G401.6 (cell line): ENCODE results near the gene LRCOL1.

Source experiments
- FAIRE-seq: peaks from 2 replicates; lab custom pipeline; 2012; peaks lifted over from hg19 to GRCh38; lab: Jason Lieb, UNC

Gene LRCOL1

DNA sequence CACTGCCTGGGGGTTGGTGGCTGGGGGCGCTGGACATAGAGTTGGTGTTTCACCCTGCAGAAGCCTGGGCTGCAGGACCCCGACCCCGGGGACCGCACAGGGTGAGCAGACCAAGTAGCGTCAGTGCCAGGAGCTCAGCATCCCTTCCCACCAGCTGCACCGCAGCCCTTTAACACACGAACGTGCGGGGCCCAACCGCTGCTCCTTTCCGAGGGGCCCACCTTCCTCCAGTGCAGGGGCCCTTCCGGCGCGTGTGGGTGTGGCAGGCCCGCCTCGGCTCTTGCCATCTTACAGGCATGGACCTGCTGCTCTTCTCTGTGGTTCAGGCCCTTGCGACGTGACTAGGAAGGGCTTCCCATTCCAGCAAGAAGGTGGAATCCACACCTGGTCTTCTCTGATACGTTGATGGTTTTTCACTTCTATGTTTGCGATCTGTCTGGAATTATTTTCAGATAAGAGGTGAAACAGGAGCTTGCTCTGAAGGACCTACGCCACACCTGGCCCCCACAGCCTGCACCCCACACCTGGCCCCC, 47.8 kb downstream of the LRCOL1 start:
- FAIRE-seq: no peak

- FAIRE-seq: no peak
Measured at GRCh38 chr12:132561427-132562156, 48.8 kb downstream of the LRCOL1 start.

DNA sequence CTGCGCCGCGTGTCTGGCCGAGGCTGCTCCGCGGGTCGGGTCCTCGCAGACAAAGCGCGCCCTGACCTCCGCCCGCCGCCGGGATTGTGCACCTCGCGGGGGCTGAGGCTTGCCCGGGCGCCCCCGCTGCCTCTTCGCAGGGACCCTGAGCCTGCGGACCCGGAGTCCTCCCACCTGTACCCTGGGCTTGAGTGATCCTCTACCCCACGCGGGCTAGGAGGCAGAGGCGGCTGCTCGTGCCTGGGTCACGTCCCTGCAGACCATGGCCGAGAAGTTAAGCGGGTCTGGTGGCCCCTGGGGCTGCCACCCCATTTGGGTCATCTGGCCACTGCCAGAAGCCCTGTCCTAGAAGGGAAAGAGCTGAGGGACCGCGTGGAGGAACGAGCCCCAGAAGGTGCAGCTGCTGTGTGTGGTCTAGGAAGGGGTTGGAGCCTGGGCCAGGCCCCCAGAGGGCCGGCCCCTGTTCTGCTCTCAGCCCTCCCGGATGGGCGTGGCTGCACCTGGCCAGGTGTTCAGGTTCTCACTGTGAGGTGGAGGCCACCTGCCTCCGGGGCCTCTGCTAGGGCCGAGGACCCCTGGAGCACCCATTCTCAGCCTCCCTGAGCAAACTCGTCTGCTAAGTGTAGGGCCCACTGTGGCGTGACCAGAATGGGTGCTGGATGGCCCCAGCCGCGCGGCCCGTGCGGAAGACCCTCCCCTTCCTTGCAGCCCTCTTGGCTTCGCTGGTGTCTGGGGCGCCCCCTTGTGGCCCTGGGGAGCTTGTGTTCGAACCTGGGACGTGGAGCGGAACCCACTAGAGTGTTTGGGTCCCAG, 49.6 kb downstream of the LRCOL1 start:
- no peak for FAIRE-seq

- FAIRE-seq: no peak
Measured at GRCh38 chr12:132560364-132560613, 50.1 kb downstream of the LRCOL1 start.

DNA sequence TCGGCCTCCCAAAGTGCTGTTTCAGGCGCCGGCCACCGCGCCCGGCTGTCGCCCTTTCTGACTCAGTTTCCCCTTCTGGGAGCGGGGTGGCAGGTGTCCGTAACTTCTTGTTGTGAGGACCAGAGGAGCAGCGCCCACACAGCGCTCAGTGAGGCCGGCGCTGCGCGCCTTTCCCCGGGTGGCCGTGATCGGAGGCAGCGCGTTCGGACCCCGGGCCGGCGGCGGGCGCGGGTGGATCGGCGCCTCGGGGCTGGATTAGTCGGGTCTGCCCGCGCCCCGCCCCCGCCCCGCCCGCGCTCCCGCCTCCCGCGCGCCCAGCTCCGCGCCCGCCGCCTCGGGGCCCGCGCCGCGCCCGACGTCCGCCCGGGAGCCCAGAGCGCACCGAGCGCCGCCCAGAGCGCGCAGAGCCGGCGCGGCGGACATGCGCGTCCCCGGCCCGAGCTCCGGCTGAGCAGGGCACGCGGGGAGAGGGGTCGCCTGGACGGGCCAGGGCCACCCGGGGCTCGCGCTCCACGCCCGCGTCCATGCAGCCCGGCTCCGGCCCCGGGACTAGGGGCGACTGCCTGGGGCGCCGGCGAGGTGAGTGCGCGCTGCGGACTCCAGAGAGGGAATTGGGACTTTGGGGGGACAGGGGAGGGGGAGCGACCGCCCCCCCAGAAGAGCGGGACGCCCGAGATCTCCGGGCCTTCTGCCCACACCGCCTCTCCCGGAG, 50.6 kb downstream of the LRCOL1 start:
- no peak for FAIRE-seq

DNA sequence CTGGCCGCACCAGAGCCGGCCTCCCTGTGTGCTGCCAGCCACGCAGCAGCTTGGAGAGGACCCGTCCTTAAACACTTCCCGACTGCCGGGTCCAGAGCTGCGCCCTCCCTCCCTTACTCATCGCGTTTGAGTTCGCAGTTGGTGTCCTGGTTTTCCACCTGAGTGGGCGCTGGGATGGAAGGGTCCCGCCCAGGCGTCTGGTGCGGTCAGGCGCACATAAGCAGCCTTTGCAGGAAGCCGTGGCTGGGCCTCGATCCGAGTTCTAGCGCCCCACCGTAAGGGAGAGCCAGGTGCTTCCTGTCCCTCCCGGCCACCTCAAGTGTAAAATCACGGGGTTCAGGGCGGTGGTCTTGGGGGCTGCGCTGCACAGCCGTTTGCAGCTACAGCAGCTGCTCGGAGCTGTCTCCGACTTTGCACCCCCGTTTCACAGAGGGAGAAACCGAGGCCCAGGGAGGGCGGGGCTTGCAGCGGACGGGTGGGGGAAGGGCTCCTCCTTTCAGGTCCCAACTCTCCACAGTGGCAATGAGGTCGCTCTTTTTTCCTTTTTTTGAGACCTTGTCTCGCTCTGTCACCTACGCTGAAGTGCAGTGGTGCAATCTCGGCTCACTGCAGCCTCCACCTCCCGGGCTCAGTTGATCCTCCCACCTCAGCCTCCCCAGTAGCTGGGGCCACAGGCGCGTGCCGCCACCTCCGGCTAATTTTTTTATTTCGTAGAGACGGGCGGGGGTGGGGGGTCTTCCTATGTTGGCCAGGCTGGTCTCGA, 51.3 kb downstream of the LRCOL1 start:
- no peak for FAIRE-seq

DNA sequence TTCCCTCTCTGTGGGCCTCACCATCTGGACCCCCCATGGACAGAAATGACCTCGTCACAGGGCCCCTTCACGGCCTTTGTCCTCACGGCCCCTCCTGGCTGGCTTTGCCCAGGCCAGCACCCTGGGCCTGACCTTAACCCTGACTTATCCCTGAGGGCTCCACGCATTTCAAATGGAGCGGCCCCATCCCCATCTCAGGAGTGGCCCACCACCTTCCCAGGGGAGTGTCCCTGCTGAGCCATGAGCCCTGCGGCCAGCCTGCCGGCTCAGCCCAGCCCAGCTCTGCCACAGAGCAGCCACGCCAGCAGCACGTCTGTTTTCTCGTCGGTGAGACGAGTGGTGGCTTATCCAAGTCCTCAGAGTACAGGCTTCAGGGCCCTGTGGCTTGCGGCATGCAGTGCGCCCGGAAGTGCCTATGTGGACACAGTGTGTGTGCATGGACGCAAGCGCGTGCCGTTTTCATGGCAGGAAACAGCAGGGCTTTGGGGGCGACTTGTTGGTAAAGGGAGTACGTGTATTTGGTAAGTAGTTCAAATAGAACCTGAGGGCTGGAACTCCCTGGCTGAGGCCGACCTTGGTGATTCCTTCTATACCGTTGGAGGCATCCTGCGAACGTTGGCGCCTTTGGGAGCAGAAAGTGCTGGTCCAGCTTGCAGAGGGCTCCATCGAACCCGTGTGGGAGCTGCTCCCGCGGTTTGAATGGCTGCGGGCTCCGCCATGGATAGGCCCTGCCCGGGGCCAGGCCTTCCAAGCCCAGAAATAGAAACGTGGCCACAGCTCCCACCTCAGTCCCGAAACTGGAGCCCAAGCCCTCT, 52.1 kb downstream of the LRCOL1 start:
- no peak for FAIRE-seq

DNA sequence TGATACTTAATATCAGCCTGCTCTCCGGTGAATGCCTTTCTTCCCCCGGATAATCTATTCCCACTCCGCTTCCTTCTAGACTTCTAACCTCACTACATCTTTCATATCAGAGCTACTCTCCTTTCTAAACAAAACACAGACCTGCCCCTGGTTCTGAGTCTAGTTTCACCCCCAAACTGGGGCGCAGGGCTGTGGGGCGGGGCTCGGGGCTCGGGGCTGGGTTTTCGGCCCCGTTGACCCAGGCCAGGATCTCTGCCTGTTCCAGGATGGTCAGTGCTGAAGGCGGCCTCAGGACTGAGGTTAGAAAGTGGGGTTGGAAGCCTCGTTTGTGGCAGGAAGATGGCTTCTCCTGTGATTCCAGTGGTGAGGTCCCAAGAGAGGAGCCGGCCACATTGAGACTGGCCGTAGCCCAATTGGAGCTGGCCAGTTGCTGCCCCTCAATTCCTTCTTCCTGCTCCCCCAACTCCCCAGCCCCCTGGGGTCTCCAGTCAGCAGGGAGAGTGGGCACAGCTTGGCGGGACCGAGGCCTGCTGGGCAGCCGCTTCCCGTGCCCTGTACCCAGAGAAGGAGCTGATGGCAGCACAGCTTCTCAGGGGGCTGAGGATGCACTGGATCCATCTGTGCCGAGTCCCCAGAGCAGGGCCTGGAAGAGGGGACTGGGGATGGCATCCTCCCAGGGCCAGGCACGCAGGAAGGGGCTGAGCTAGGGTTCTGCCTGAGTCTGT, 52.9 kb downstream of the LRCOL1 start:
- no peak for FAIRE-seq

- no peak for FAIRE-seq
Measured at GRCh38 chr12:132556801-132557200, 53.6 kb downstream of the LRCOL1 start.

- FAIRE-seq: no peak
Measured at GRCh38 chr12:132556216-132556615, 54.2 kb downstream of the LRCOL1 start.

- FAIRE-seq: no peak
Measured at GRCh38 chr12:132555686-132556085, 54.7 kb downstream of the LRCOL1 start.

GRCh38 chr12:132554845-132555630, 55.3 kb downstream of the LRCOL1 start:
- no peak for FAIRE-seq
